ENCODE measurements around the gene NSG2. TPM values are rescaled to one million over a fixed set of nuclear protein-coding genes. Genes with fewer than 3 reads are reported as not detected.

Gene NSG2
- total and polyA plus RNA-seq, 2 of the 4 experiments (the other 2 are of a cell fraction): not detected

DNA sequence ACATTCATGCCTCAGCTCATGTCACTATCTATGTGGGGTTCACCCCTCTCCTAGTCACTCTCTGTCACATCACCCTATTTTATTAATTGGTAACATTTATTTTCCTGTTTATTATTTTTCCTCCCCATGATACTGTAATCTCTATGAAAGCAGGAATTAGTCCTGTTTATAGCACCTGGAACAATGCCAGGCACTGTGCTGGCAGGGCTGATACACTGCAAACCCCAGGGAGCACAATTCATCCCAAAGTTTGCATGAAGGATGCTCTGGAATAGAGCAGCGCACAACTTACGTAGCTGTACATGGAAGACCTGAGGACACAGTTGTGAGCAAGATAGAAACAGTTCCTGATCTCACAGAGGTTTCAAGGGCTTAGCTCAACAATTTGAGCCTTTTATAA, 103.2 kb downstream of the NSG2 start:
- no peak overlapping the region for H2BK5ac ChIP-seq (ENCODE audit: low read depth, low read length, poor library complexity, severe bottlenecking)
- peaks cover 21% of the 10 kb centered on the region for H3K9me3 ChIP-seq (ENCODE audit: control insufficient read depth, insufficient read depth, low read length)
- no peaks in the 10 kb centered on the region for H3K36me3 ChIP-seq (ENCODE audit: control insufficient read depth, insufficient read depth, low read length)
- H3K79me1 ChIP-seq (ENCODE audit: low read depth in 1 of 2, low read length in 2 of 2): no peaks in the 10 kb centered on the region
- H4K20me1 ChIP-seq (ENCODE audit: insufficient read depth, low read length): no peaks in the 10 kb centered on the region
- no peak overlapping the region for H2AK5ac ChIP-seq (ENCODE audit: low read depth, low read length)
- no peak overlapping the region for H3K4me3 ChIP-seq (ENCODE audit: insufficient read depth, low read depth, low read length)
- H2BK15ac ChIP-seq (ENCODE audit: low read depth, low read length): no peak overlapping the region
- H3K23ac ChIP-seq (ENCODE audit: low read depth, low read length): no peak overlapping the region
- TF ChIP-seq CEBPB (IDR thresholded peaks at IDR 0.05; ENCODE audit: low read depth, low read length) (no peak), POLR2A (IDR thresholded peaks at IDR 0.05; ENCODE audit: low read depth, low read length) (no peak), BHLHE40 (IDR thresholded peaks at IDR 0.05; ENCODE audit: low read depth, low read length) (no peak), FOS (IDR thresholded peaks at IDR 0.05; ENCODE audit: low read depth, low read length) (no peak), SMC3 (IDR thresholded peaks at IDR 0.05; ENCODE audit: low read depth, low read length) (no peak), CHD1 (IDR thresholded peaks at IDR 0.05; ENCODE audit: low read depth, low read length) (no peak), MAZ (IDR thresholded peaks at IDR 0.05; ENCODE audit: borderline replicate concordance, low read depth, low read length) (no peak), RFX5 (IDR thresholded peaks at IDR 0.05; ENCODE audit: low read depth, low read length) (no peak), MXI1 (IDR thresholded peaks at IDR 0.05; ENCODE audit: borderline replicate concordance, low read depth, low read length) (no peak), MAFK (IDR thresholded peaks at IDR 0.05; ENCODE audit: low read depth, low read length) (no peak), RCOR1 (IDR thresholded peaks at IDR 0.05; ENCODE audit: insufficient replicate concordance, low read length) (no peak), NFE2L2 (IDR thresholded peaks at IDR 0.05; ENCODE audit: low read depth, low read length) (no peak), RAD21 (IDR thresholded peaks at IDR 0.05; ENCODE audit: low read length) (no peak)
- TF ChIP-seq, protein P1, sequence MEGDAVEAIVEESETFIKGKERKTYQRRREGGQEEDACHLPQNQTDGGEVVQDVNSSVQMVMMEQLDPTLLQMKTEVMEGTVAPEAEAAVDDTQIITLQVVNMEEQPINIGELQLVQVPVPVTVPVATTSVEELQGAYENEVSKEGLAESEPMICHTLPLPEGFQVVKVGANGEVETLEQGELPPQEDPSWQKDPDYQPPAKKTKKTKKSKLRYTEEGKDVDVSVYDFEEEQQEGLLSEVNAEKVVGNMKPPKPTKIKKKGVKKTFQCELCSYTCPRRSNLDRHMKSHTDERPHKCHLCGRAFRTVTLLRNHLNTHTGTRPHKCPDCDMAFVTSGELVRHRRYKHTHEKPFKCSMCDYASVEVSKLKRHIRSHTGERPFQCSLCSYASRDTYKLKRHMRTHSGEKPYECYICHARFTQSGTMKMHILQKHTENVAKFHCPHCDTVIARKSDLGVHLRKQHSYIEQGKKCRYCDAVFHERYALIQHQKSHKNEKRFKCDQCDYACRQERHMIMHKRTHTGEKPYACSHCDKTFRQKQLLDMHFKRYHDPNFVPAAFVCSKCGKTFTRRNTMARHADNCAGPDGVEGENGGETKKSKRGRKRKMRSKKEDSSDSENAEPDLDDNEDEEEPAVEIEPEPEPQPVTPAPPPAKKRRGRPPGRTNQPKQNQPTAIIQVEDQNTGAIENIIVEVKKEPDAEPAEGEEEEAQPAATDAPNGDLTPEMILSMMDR (conservative IDR thresholded peaks at IDR 0.05; ENCODE audit: low read depth, low read length): no peak
- TF ChIP-seq, protein P2, sequence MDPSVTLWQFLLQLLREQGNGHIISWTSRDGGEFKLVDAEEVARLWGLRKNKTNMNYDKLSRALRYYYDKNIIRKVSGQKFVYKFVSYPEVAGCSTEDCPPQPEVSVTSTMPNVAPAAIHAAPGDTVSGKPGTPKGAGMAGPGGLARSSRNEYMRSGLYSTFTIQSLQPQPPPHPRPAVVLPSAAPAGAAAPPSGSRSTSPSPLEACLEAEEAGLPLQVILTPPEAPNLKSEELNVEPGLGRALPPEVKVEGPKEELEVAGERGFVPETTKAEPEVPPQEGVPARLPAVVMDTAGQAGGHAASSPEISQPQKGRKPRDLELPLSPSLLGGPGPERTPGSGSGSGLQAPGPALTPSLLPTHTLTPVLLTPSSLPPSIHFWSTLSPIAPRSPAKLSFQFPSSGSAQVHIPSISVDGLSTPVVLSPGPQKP (IDR thresholded peaks at IDR 0.05; ENCODE audit: borderline replicate concordance, low read depth, low read length): no peak
- TF ChIP-seq, protein P3, sequence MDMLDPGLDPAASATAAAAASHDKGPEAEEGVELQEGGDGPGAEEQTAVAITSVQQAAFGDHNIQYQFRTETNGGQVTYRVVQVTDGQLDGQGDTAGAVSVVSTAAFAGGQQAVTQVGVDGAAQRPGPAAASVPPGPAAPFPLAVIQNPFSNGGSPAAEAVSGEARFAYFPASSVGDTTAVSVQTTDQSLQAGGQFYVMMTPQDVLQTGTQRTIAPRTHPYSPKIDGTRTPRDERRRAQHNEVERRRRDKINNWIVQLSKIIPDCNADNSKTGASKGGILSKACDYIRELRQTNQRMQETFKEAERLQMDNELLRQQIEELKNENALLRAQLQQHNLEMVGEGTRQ (IDR thresholded peaks at IDR 0.05; ENCODE audit: low read depth, low read length): no peak
- no peak overlapping the region for H3K4me2 ChIP-seq (ENCODE audit: low read depth, low read length)
- intact Hi-C loops (cut with micrococcal nuclease) (no loop called here), in situ Hi-C loops (cut with MboI; ENCODE audit: low sequenced_read_pairs) (no loop called here), dilution Hi-C loops (cut with HindIII; ENCODE audit: low sequenced_read_pairs, unreplicated experiment) (no loop called here)
- no peaks in the 10 kb centered on the region for H3K4me1 ChIP-seq (ENCODE audit: control insufficient read depth, insufficient read depth, low read length)
- ATAC-seq (ENCODE audit: low read depth): no peak
- no peak overlapping the region for H4K5ac ChIP-seq (ENCODE audit: low read depth, low read length)
- H3K9me1 ChIP-seq (ENCODE audit: insufficient read depth, low read length): no peaks in the 10 kb centered on the region
- no peak overlapping the region for H3K56ac ChIP-seq (ENCODE audit: extremely low read depth, insufficient read depth, low read length)
- WGBS, 2 experiments (ENCODE audit: extremely low coverage in 2 of 2, insufficient read length in 1 of 2): 59% methylated on average over 2 of the region's 2 CpGs; no CpG with 5 or more reads in 1 of the 2 experiments
- H3K9ac ChIP-seq (ENCODE audit: low read depth, low read length): no peak overlapping the region
- no peak overlapping the region for H3K14ac ChIP-seq (replicated peaks; ENCODE audit: low read depth, low read length)
- H3K27me3 ChIP-seq (ENCODE audit: control insufficient read depth, insufficient read depth, low read length): no peaks in the 10 kb centered on the region
- no peak overlapping the region for H2BK120ac ChIP-seq (ENCODE audit: low read depth, low read length)
- no peak overlapping the region for H2AK9ac ChIP-seq (replicated peaks; ENCODE audit: low read depth, low read length, poor library complexity)
- H3K18ac ChIP-seq (ENCODE audit: low read depth, low read length): no peak overlapping the region
- no peak for DNase-seq
- H3K4ac ChIP-seq (ENCODE audit: low read depth, low read length): no peak overlapping the region
- no peak overlapping the region for H2BK20ac ChIP-seq (ENCODE audit: low read depth, low read length)
- no peak overlapping the region for H4K91ac ChIP-seq (ENCODE audit: insufficient read depth, low read depth, low read length)
- POLR2A ChIA-PET (ENCODE audit: unreplicated experiment): no interaction called here
- H3K27ac ChIP-seq (ENCODE audit: insufficient read depth, low read length): no peak overlapping the region
- no TSS peak for BruUV-seq (replicated peaks)
- CTCF ChIA-PET: no interaction called here
- no peak overlapping the region for H4K8ac ChIP-seq (ENCODE audit: low read depth in 2 of 2, low read length in 2 of 2)
- no peak overlapping the region for H2AFZ ChIP-seq (replicated peaks; ENCODE audit: low read length, poor library complexity)
